Nephron (organoid): ENCODE data around the gene USP32.

Experiments used
- H3K27ac Mint-ChIP-seq, 3 experiments: 2 replicates each; pipeline ENCODE4 v1.8.0; 2020; ENCODE audit warnings: mixed read lengths in 3 of 3, mild to moderate bottlenecking in 2 of 3, moderate library complexity in 1 of 3
- H3K27me3 Mint-ChIP-seq: 2 replicates; pipeline ENCODE4 v1.8.0; 2021; ENCODE audit warnings: low read depth, mild to moderate bottlenecking, moderate library complexity, mixed read lengths
- H3K36me3 Mint-ChIP-seq: 2 replicates; pipeline ENCODE4 v1.8.0; 2020; ENCODE audit warnings: low read depth, mixed read lengths
- H3K4me1 Mint-ChIP-seq: 2 replicates; pipeline ENCODE4 v1.8.0; 2020; ENCODE audit warnings: mixed read lengths
- H3K4me3 Mint-ChIP-seq, 3 experiments: 2 replicates each; pipeline ENCODE4 v1.8.0; 2020; ENCODE audit warnings: mild to moderate bottlenecking in 3 of 3, mixed read lengths in 3 of 3, moderate library complexity in 2 of 3
- H3K9me3 Mint-ChIP-seq: 2 replicates; pipeline ENCODE4 v1.8.0; 2020; ENCODE audit warnings: mixed read lengths
- CTCF ChIP-seq, 3 experiments: fragments of 200-600 bp; sonication (generic); IDR thresholded peaks; one replicate each; pipeline ENCODE4 v1.5.0; 2021; ENCODE audit warnings: antibody characterized with exemption in 3 of 3; ENCODE audit not compliant: unreplicated experiment in 3 of 3

The USP32 gene

GRCh38 chr17:60164697-60165096 lies 227.2 kb downstream of the USP32 start:
- no peak for TF ChIP-seq CTCF (IDR thresholded peaks at IDR 0.05; ENCODE audit: unreplicated experiment in 3 of 3)
- Mint-ChIP-seq H3K36me3 (no peaks in the 10 kb centered on the region), H3K4me3 (no peak overlapping the region), H3K27me3 (peaks cover 30% of the 10 kb centered on the region), H3K9me3 (no peaks in the 10 kb centered on the region), H3K27ac (no peak overlapping the region), H3K4me1 (peaks cover 10% of the 10 kb centered on the region)

- no peaks in the 10 kb centered on the region for H3K36me3 Mint-ChIP-seq
- peaks cover 33% of the 10 kb centered on the region for H3K27me3 Mint-ChIP-seq
- peaks cover 10% of the 10 kb centered on the region for H3K4me1 Mint-ChIP-seq
- no peaks in the 10 kb centered on the region for H3K9me3 Mint-ChIP-seq
- no peak overlapping the region for H3K27ac Mint-ChIP-seq
- no peak for TF ChIP-seq CTCF (IDR thresholded peaks at IDR 0.05; ENCODE audit: unreplicated experiment in 3 of 3)
- no peak overlapping the region for H3K4me3 Mint-ChIP-seq
Measured at GRCh38 chr17:60164164-60164563, 227.8 kb downstream of the USP32 start.

- Mint-ChIP-seq H3K27ac (peak overlapping the region in 2 of 3 experiments; percentile 28 to 31), H3K4me3 (no peak overlapping the region), H3K27me3 (peaks cover 39% of the 10 kb centered on the region), H3K36me3 (no peaks in the 10 kb centered on the region), H3K4me1 (peaks cover 10% of the 10 kb centered on the region), H3K9me3 (no peaks in the 10 kb centered on the region)
- TF ChIP-seq CTCF (IDR thresholded peaks at IDR 0.05; ENCODE audit: unreplicated experiment in 3 of 3) = peak in 1 of 3 experiments; percentile 15
Measured at GRCh38 chr17:60163108-60163784, 228.7 kb downstream of the USP32 start.

GRCh38 chr17:60161598-60162330 lies 230.2 kb downstream of the USP32 start:
- no peak for TF ChIP-seq CTCF (IDR thresholded peaks at IDR 0.05; ENCODE audit: unreplicated experiment in 3 of 3)
- H3K9me3 Mint-ChIP-seq = no peaks in the 10 kb centered on the region
- no peak overlapping the region for H3K27ac Mint-ChIP-seq
- no peaks in the 10 kb centered on the region for H3K36me3 Mint-ChIP-seq
- H3K4me3 Mint-ChIP-seq = no peak overlapping the region
- peaks cover 10% of the 10 kb centered on the region for H3K4me1 Mint-ChIP-seq
- H3K27me3 Mint-ChIP-seq = peaks cover 39% of the 10 kb centered on the region

- Mint-ChIP-seq H3K27me3 (peaks cover 36% of the 10 kb centered on the region), H3K4me1 (peaks cover 10% of the 10 kb centered on the region), H3K36me3 (no peaks in the 10 kb centered on the region), H3K9me3 (no peaks in the 10 kb centered on the region), H3K27ac (peak overlapping the region in 1 of 3 experiments; percentile 73), H3K4me3 (no peak overlapping the region)
- TF ChIP-seq CTCF (IDR thresholded peaks at IDR 0.05; ENCODE audit: unreplicated experiment in 3 of 3) = no peak
Measured at GRCh38 chr17:60160829-60161501, 231.0 kb downstream of the USP32 start.
